GM18907 (cell line): ENCODE data around the gene CRISPLD2.
"Not testable (repeated sequence)": the region's sequence is repeated elsewhere in the genome, so short reads cannot be mapped to it uniquely, and the experiment has no call there.

Source experiments
- ATAC-seq: cut with Tn5 transposase; IDR thresholded peaks from one replicate; pipeline ENCODE4 v1.9.1; 2021; ENCODE audit warnings: mild to moderate bottlenecking, moderate library complexity; ENCODE audit not compliant: unreplicated experiment

Gene CRISPLD2

DNA sequence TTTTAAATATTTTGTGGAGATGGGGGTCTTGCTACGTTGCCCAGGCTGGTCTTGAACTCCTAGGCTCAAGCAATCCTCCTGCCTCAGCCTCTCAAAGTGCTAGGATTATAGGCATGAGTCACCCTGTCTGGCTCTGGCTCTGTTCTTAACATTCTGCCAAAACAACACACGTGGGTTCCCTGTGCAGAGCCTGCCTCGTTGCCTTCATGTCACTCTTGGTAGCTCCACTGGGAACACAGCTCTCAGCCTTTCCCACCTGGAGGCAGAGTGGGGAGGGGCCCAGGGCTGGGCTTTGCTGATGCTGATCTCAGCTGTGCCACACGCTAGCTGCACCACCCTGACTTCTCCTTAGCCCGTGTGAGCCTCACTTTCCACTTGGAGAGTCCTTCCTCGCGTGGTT is 19.3 kb downstream of the CRISPLD2 start:
- ATAC-seq: no peak

- no peak for ATAC-seq
Observed at GRCh38 chr16:84839956-84840355, 20.2 kb downstream of the CRISPLD2 start.

DNA sequence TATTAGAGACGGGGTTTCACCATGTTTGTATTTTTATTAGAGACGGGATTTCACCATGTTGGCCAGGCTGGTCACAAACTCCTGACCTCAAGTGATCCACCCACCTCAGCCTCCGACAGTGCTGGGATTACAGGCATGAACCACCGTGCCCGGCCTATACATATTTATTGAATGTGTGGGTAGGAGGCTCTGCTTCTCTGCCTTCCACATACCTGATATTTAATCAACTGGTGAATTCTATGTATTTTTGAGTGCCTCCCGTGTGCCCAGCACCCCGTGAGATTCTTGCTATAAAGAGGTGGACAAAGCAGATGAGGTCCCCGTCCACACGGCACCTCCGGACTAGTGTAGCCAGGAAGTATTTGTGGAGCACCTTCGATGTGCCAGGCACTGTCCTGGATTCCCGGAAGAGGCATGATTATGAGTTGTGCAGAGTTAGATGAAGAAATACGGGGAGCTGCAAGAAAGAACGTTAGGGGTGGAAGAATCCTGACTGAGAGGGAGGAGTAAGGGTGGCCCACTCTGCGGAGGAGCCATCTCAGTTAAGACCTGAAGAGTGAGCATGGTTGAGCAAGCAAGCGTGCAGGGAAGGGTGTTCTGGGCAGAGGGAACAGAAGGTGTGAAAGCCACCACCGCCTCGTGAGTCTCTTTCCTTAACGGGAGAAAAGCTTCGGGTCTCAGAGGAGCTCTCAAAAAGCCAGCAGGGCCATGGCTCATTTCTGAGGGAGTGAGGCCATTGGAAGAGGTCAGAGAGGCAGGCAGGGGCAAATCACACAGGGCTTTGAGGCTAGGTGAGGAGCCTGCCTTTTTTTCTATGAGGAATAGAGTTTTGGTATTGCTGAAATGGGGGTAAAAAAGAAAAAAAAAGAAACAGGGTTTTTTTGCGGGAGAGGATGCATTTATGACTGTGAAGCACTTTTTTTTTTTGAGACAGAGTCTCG is 21.2 kb downstream of the CRISPLD2 start:
- no peak for ATAC-seq

GRCh38 chr16:84841787-84842300 is 22.1 kb downstream of the CRISPLD2 start:
- ATAC-seq: no peak

GRCh38 chr16:84842516-84843148 is 22.8 kb downstream of the CRISPLD2 start:
- ATAC-seq: no peak

DNA sequence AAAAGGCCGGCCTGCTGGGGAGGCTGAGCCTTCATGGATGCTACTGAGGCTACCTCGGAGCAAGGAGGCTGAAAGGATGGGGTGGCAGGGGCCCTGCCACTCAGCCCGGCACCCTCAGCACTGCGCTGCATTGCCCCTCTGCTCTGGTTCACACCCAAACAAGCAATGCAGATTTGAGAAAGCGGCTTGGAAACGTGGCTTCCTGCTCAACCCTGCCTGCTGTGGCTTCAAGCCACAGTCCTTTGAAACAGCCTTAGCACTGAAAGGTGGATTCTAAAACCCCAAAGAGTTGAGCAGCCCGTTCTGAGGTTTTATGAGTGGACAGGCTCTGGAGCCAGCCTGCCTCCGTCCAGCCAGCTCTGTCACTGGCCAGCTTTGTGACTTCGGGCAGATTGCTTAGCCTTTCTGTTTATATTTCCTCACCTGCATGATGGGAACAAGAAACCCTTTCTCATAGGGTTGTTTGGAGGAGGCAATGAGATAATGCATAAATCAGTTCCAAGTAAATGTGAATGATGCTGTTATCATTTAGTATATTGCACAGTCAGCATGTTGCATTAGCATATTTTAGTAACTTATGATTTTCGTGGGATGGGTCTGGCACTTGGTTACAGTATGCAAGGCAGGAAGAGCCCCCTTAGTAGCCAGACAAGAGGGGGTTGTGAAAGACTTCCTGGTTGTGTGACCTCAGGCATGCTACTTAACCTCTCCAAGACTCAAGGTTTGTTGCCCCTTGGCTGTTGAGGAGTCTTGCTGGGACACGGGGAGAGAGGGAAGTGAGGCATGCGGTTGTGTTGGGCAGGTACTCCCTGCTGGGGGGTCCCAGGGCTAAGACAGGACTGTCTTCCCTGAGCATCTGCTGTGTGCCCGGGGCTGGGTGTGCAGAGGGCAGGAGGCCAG is 23.6 kb downstream of the CRISPLD2 start:
- ATAC-seq: no peak

DNA sequence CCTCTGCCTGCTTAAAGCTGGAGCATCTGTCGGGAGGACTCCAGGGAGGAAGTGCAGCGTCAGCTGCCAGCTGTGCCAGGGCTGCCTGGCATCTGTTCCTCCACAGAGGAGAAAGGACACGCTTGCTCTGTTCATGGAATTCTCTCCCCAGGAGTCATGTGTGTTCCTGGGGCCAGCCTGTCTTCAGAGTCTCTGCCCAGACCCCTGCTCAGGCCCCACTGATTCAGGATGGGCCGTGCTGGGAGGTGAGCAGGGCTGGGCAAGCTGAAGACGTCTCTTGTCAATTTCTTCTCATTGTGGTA is 24.2 kb downstream of the CRISPLD2 start:
- no peak for ATAC-seq

GRCh38 chr16:84844559-84845495 is 25.0 kb downstream of the CRISPLD2 start:
- no peak for ATAC-seq

- no peak for ATAC-seq
Observed at GRCh38 chr16:84845496-84846002, 25.8 kb downstream of the CRISPLD2 start.

DNA sequence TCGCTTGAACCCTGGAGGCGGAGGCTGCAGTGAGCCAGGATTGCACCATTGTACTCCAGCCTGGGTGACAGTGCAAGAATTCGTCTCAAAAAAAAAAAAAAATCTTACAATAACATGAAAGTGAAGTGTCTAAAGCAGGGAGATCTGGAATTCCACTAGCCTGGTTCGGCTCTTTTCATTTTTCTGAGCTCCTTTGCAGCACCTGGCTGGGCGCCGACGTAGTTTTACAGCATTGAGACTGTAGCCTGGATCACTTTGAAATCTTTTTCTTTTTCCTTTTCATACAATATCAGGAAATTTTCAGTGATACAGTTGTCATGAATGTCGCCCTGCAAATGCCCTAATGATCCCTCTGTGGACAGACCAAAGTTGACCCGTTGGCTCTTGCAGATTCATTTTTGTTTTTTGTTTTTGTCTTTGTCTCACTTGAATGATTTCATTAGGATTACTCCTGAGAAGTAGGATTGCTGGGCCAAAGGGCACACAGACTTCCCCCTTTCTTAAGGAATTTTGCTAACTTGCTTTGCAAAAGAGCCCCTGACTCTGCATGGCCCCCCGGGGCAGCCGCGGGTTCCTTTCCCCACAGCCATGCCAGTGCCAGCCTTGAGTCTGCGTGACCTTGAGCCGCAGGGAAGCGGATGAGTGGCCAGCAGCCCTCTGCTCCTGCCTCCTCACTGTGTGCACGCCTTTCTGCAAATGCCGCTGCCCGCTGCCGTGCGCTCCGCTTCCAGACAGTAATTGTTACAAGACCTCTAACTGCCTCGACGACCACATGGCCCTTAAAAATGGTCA is 28.0 kb downstream of the CRISPLD2 start:
- no peak for ATAC-seq

- no peak for ATAC-seq
Observed at GRCh38 chr16:84848986-84849634, 29.3 kb downstream of the CRISPLD2 start.

GRCh38 chr16:84849751-84850150 is 30.0 kb downstream of the CRISPLD2 start:
- no peak for ATAC-seq

DNA sequence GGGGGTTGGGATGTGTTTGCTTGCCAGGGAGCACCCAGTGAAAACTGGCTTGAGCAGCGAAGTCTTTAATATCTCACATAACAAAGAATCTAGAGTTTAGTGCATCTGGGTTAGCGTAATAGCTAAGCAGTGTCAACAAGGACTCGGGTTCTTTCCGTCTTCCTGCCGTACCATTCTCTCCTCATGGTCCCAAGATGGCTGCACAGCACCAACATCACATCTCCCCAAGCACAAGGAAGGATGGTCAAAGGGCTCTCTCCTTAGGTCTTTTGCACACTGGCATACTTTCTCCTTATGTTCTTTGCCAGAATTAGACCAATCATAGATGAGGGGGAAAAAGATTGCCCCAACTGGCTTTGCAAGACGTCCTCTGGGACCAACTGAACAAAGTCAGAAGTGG is 30.9 kb downstream of the CRISPLD2 start:
- no peak for ATAC-seq

DNA sequence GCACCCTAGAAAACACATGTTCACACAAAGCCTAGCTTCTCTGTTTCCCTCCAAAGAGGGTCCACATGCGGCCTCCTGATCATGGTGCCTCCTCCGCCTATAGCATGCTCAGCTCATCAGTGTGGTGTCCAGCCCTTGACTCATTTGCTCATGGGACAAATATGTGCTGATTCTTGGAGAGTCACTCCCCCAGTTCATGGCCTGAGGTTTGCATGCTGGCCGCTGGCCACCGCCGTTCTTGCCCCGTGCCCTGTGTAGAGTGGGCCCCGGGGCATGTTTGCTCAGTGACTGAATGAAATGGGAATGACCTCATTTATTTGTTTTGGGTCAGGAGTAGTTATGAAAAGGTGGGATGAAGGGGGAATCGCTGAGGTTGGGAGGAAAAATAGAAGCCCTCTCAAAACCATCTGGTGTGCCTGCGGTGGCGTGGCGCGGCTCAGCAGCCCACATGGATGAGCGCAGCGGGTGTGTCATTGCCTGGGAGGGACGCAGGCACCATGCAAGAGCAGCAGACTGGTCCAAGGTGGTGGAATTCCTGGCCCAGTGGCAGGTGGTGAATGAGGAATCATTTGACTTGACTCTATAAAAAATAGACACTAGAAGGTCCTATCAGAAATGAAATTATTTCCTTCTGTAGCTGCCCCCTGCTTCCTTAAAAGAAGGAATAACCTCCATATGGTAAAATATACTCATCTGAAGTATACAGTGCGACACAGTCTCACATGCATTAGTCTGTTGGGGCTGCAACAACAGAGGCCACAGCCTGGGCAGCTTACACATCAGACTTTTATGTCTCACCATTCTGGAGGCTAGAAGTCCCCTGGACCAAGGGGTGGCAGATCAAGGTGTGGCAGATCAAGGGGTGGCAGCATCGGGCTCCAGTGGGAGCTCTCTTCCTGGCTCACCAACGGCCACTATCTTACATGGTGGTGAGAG is 31.7 kb downstream of the CRISPLD2 start:
- no peak for ATAC-seq

DNA sequence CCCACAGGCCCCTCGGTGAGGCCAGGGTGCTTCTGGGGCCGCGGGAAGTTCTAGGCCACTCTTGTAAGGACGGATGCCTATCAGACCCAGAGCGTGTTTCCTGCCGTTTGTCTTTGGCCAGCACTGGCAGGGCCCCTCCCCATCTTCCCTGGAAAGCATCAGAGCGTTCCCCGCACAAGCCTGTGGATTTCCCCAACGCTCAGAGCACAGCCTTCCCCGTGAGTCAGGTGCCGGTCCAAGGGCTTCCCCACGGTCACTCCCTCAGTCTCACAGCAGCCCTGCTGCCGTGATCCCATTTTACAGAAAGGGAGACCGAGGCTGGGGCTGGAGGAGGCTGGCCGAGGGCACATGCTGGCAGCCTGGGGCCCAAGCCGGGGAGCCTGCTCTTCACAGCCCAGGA is 33.7 kb downstream of the CRISPLD2 start:
- no peak for ATAC-seq

DNA sequence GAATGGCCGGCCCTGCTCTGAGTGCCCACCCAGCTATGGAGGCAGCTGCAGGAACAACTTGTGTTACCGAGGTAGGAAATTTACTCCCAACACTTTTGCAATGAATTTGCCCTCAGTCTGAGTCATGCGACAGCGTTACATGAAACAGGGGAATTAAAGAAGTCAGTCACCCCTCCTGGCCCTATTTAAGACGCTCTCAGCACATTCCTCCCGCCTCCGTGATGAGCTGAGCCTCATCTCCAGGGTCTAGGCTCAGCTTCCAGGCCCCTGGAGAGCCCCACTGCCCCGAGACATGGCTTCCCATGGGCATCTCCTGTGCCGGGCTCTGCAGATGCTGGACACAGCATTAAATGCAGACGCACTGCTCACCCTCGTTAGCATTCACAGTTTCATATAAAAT is 35.0 kb downstream of the CRISPLD2 start:
- no peak for ATAC-seq

- not testable (repeated sequence) for ATAC-seq
Observed at GRCh38 chr16:84855435-84856202, 35.8 kb downstream of the CRISPLD2 start.
